SK-N-SH treated with all-trans-retinoic acid at 6 μM for 48 hours (cell line): ENCODE results near the gene PCDHGA1.

Source experiments
- ISL1 ChIP-seq: fragments of 250-450 bp; sonication (Bioruptor Pico); IDR thresholded peaks from 2 replicates; pipeline ENCODE4 v2.1.2; 2022; ENCODE audit warnings: mild to moderate bottlenecking, moderate library complexity
- OSR1 ChIP-seq: fragments of 250-450 bp; sonication (Bioruptor Pico); IDR thresholded peaks from 2 replicates; pipeline ENCODE4 v1.8.0; 2022; ENCODE audit warnings: moderate library complexity, mild to moderate bottlenecking, inconsistent platforms
- ZFP3 ChIP-seq: fragments of 250-450 bp; sonication (Bioruptor Pico); IDR thresholded peaks from 2 replicates; pipeline ENCODE4 v1.5.0; 2020; ENCODE audit warnings: mild to moderate bottlenecking, moderate library complexity
- ZFP30 ChIP-seq: fragments of 450-650 bp; formaldehyde crosslinking; IDR thresholded peaks from 2 replicates; pipeline ENCODE4 v1.5.0; 2022; ENCODE audit warnings: mild to moderate bottlenecking, moderate library complexity
- TF ChIP-seq, protein P1 (sequence below): fragments of 250-450 bp; sonication (Bioruptor Pico); IDR thresholded peaks from 2 replicates; pipeline ENCODE4 v1.5.1; 2020; ENCODE audit warnings: low read depth, mild to moderate bottlenecking, moderate library complexity

DNA sequence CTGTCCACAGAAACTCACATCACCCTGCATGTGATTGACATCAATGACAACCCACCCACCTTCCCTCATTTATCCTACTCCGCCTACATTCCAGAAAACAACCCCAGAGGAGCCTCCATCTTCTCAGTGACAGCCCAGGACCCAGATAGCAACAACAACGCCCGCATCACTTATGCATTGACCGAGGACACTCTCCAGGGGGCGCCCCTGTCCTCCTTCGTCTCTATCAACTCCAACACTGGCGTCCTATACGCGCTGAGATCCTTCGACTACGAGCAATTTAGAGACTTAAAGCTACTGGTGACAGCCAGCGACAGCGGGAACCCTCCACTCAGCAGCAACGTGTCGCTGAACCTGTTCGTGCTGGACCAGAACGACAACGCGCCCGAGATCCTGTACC is 15.0 kb downstream of the PCDHGA1 start:
- TF ChIP-seq ISL1 (no peak), ZFP3 (CRISPR knock-in tag) (no peak), OSR1 (CRISPR knock-in tag) (no peak), ZFP30 (CRISPR knock-in tag) (no peak)
- TF ChIP-seq, protein P1, sequence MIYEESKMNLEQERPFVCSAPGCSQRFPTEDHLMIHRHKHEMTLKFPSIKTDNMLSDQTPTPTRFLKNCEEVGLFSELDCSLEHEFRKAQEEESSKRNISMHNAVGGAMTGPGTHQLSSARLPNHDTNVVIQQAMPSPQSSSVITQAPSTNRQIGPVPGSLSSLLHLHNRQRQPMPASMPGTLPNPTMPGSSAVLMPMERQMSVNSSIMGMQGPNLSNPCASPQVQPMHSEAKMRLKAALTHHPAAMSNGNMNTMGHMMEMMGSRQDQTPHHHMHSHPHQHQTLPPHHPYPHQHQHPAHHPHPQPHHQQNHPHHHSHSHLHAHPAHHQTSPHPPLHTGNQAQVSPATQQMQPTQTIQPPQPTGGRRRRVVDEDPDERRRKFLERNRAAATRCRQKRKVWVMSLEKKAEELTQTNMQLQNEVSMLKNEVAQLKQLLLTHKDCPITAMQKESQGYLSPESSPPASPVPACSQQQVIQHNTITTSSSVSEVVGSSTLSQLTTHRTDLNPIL (CRISPR knock-in tag), result no peak
